ENCODE measurements around the gene MKLN1.

GRCh38 chr7:131413711-131414110 is 86.0 kb downstream of the MKLN1 start:
- no peak for TF ChIP-seq MAX (IDR thresholded peaks at IDR 0.05; ENCODE audit: low read depth, low read length)
- TF ChIP-seq TAF1 (IDR thresholded peaks at IDR 0.05; ENCODE audit: borderline replicate concordance, low read depth, low read length) = no peak
- TF ChIP-seq BCL3 (IDR thresholded peaks at IDR 0.05; ENCODE audit: borderline replicate concordance, insufficient read depth, low read depth, low read length, poor library complexity, severe bottlenecking) = no peak
- no peak for TF ChIP-seq YY1 (IDR thresholded peaks at IDR 0.05; ENCODE audit: low read depth, low read length)
- no peak for TF ChIP-seq POLR2AphosphoS5 (IDR thresholded peaks at IDR 0.05; ENCODE audit: low read length)
- TF ChIP-seq JUND (IDR thresholded peaks at IDR 0.05; ENCODE audit: low read depth, low read length) = no peak
- no peak for TF ChIP-seq POLR2A (IDR thresholded peaks at IDR 0.05; ENCODE audit: low read depth, low read length)
- TF ChIP-seq CTCF (IDR thresholded peaks at IDR 0.05 in 2 of 3, conservative IDR thresholded peaks at IDR 0.05 in 1 of 3; ENCODE audit: control insufficient read depth in 2 of 3, extremely low read depth in 1 of 3, insufficient read depth in 1 of 3, low read depth in 3 of 3, low read length in 3 of 3) = no peak
- no peak for TF ChIP-seq KAT2A (conservative IDR thresholded peaks at IDR 0.05; ENCODE audit: control insufficient read depth, low read depth, low read length)

Data from GM12878 (cell line).